NCI-H1417 treated with DMSO at 0.1 percent for 48 hours (cell line): ENCODE results near the gene ERICH6.

Source experiments
- DNase-seq: peaks from one replicate; lab custom pipeline; 2025; lab: John Stamatoyannopoulos, UW

The ERICH6 gene

DNA sequence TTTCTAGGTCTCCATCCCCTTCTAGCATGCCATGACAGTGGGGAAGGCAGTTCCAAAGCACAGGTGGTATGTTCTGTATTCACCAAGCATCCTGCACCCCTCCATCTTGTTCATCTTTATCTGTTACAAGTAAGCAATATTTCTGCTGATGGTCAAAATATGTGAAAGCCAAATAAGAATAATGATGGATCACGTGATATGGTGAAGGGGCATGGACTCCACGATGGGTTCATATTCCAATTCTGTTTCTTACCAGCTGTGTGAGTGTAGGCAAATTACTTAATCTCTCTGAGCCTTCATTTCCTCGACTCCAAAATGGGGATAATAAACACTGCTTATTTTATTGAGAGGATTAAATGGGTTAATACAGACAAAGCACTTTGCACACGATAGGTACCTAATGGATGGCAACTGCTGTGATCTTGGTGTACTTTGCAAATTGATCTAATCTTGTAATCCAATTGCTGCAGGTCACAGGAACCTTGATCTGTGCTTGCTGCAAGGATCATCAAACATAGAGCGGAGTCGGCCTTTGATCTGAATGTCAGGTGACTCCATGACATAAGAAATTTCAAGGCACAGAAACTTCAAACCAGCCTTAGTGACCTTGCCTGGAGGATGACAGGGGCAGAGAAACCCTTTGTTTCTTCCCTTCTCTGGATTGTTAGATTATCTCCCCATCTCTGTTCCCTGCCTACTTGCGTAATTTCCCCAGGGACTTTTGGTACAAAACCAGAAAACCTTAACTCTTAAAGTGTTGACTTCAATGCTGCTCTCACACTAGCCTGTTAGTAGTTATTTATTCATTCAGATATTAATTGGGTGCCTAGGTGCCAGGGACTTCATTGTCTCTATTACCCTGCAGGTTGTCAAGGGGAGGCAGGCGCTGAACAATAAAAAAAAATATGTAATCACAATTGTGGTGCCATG is 33.4 kb upstream of the ERICH6 start:
- DNase-seq: no peak

DNA sequence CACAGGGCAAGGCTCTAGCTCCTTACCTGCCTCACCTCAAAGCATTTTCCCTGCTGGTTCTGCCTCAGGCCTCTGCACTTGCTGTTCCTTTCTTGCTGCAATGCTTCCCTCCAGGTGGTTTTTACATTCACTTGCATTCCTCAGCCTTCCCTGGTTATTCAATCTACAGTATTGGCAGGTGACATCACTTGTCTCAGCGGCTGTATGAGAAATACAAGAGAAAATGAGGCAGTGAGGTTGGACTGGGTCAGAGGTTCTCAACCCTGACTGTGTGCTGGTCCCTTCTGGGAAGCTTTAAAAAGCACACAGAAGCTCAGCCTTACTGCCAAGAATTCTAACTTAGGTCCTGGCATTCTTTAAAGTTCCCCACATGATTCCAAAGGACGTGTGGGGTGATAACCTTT is 32.6 kb upstream of the ERICH6 start:
- no peak for DNase-seq

DNA sequence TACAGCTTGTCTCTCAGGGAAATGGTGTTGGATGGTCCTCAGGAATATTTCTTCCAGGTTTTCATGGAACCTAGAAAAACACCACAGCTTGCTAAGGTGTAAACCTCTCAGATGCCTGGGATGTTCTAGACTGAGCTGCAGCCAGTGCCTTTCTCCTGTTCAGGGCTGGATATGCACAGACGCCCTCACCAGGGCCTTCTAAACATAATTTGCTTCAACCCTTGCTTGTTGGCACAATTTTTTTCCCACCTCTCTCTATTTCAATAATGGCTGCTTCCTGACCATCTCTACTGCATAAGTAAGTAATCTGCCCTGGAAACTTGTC is 31.0 kb upstream of the ERICH6 start:
- DNase-seq: no peak

DNA sequence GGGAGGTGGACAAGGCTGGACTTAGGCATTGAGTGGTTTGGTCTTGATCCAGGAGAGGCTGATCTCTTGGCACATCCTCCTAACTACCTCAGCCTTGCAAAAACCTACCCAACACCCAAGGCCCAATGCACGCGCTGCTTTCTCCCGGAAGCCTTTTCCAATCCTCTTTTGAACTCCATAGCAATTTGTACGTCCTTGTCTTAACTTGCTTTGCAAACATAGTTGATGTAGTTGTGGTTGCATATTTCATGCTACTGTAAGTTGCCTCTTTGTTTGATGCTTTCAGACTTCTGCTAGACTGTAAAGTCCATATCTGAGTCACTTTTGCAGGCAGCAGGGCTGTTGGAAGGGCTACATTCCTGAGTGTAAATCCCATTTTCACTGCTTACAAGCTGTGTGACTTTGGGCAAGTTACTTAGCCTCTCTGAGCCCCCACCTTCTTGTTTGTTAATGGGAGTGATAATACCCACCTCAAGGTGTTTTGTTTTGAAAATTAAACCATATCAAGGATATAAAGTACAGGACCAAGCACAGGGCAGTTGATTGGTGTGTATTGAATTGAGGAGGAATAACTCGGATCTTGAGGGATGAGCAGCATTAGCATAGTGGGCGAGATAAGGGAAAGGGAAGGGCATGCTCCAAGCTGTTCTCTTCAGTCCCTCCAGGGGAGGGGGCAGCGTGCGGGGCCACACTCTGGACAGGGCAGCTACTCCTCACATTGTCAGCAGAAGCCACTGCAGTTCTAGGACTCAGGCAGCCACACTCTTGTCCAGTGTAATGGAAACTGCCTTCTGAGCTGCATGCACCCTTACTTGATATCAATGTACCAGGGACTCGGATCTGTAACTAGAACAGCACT is 30.4 kb upstream of the ERICH6 start:
- no peak for DNase-seq

DNA sequence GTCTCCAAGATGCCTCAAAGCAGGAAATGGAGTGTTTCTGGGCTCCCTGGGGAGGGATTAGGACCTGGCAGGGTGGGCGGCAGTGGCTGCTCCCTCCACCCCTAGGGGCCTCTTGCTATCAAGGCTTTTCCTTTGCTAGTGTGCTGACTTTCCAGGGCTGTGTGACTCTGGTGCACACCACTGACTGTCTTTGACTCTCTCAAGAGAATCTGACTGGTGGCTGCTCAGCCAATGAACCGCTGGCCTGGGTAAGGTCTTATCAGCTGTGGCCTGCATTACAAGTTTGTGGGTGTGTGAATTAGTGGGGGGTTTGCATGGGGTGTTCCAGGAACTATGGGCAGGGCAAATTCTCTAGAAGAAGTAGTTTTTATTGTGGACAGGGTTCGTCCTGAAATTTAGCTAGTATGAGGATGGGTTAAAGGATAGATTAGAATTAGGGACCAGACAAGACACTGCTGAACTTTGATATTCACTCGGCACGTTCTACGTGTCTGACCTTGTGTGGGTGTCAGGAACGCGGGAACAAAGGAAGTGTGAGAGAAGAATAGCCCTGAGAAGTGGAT is 29.7 kb upstream of the ERICH6 start:
- DNase-seq: no peak

DNA sequence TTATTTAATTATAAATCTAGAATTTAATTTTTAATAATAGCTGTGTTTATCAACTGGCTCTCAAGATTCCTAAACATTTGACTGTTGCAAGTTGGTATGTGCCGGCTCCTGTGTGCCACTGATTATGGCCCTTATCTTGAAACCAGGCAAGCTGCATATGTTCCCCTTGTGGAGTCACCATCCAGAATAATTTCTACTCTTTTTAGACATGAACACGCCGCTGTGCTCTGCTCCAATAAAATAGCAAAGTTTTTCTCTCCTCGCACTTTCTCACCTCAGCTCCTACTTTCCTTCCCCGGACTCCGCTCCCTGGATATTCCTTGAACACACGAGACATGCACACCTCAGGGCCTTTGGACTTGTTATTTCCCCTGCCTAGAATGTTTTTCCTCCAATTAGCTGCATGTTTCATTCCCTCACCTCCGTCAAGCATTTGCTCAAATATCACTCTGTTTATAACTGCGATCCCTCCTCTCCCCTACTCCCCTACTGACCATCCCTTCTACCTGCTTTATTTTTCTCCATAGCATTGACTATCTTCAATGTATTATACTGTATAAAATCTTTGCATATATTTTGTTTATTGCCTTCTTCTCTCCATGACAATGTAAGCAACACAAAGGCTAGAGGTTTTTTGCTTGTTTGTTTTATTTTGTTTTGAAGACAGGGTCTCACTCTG is 26.1 kb upstream of the ERICH6 start:
- DNase-seq: no peak

DNA sequence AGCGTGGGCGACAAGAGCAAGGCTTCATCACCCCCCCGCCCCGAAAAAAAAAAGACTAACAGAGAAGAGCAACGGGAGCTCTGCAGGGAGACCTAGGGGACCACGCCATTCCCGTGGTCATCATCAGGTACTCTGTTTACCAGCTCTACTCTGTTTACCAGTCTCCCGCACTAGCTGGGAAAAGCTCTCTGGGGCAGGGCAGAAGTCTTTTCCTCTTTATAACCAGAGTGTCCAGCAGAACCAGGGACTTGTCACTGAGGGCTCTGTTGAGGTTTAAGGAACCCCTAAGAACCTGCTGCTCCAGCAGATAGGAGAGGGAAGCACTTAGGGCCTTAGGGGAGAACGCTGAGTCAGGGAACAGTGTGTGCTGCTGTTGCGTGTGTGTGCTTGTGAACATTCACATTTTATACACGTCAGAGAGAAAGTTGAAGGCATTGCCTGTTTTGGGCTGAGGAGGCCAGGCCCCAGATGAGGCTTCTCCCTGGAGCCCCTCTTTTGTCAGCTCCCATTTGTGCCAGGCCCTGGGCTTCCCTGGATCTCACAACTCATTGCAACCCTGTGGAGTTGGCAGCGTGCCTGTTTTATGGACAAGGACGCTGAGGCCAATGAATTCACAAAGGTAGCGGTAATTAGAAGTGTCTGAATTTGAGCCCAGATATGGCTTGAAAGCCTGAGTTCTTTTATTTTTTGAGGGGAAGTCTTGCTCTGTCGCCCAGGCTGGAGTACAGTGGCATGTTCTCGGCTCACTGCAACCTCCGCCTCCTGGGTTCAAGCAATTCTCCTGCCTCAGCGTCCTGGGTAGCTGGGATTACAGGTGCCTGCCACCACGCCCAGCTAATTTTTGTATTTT is 24.2 kb upstream of the ERICH6 start:
- DNase-seq: no peak

DNA sequence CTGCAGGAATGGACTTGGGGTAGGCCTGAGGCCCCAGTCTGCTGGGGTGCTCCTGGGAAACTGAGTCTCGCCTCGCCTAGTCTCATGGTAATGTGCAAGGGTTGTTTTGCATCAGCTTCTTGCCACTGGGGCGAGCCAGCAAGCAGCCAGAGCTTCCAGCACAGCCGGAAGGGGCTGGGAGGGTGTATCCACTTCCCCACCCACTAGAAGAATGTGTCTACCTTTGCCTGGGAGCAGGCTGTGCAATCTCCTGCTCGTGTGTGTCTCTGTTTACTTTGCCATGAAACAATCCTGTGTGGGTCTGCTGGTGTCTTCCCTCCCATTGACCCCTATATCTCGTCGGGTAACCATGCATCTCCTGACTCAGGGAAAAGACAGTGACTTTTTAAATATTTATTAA is 21.8 kb upstream of the ERICH6 start:
- DNase-seq: no peak

DNA sequence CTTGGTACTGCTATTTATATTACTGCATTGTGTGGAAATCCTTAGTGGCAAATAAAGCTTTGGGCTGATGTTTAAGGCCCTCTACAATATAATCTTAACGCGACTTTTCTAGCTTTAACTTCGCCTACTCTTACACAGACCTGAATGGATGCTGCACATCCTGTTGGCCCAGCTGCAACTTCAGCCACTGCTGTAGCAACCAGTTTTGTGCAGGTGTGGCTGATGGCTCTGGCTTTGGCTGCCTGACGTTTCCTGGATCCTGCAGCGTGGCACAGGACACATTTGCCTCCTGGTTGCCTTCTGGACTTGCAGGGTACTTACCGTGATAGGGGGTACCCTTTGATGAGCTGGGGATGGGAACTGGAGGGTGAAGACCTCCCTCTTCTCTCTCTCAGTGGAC is 20.2 kb upstream of the ERICH6 start:
- DNase-seq: no peak

DNA sequence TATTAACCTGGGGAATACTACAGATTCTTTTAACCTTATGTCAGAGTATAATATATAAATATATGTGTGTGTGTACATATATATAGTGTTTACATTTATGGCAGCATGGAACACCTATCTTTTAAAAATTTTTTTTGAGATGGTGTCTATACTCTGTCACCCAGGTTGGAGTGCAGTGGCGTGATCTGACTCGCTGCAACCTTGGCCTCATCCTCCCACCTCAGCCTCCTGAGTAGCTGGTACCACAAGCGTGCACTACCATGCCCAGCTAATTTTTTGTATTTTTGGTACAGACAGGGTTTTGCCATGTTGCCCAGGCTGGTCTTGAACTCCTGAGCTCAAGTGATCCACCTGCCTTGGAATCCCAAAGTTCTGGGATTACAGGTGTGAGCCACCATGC is 18.5 kb upstream of the ERICH6 start:
- DNase-seq: no peak

DNA sequence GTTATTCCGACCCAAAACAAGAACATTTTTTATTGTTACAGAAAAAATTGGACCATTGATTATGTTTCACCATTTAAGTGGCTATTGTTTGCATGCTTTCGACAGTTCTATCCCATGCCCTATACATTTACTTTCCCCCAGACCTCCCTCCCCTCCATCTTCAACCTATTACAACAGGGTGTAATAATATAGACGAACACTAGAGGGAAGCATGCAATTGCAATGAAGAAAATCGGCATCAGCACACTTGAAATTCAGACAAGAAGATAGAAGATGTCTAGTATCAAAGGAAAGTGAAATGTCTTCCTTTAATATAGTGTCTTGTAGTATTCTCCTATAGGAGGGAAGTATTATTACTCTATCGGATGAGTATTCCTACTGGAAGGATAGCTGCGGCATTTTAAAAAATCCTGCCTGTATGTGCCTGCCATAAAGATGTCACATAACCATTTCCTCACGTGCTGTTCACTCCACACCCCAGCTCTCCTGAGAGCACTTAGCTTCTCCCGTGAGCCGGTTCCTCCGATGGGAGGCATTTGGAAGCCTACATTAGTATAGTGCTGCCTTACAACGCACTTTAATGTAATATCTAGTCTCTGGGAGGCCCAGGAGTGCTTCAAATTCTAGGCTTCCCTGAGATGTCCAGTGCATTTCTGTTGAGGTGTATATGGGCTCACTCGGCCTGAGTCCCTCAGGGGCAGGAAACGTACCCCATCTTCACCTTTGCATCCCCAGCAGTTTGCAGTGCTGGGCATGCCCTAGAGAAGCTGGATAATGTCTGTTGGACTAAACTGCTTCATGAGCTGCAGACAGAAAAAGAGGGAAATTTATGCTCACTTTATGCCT is 17.8 kb upstream of the ERICH6 start:
- DNase-seq: peak; percentile 54

DNA sequence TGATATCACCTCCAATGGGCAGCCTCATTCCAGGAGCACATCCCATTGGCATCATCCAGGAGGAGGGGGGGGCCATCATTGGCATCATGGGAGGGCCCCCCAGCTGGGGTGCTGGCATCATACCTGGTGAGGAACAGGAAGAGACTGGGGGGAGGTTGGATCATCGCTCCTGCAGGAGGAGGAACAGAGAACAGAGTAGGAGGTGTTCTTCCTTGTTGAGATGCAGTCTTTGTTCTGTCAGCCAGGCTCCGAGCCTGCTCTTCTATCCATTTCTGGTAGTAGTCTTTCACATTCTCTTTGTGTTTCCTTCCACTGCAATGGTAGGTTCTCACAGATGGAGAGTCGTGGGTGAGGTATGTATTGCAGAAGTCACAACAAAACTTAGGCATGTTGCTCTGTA is 16.7 kb upstream of the ERICH6 start:
- no peak for DNase-seq

DNA sequence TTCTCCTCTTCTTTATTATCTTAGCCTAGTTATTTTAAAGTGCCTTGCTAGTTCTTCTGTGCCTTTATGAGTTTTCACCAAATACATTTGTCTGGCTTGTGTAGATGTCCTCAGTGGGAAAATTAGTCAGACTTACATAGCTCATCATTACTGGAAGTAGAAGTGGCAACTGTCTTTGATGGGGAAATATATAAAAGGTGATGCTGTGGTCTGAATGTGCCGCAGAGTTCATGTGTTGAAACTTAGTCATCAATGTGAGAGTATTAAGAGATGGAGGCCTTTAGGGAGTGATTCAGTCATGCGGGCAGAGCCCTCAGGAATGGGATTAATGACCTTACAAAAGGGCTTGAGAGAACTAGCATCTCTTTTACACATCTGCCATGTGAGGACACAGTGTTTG is 6.4 kb upstream of the ERICH6 start:
- no peak for DNase-seq

DNA sequence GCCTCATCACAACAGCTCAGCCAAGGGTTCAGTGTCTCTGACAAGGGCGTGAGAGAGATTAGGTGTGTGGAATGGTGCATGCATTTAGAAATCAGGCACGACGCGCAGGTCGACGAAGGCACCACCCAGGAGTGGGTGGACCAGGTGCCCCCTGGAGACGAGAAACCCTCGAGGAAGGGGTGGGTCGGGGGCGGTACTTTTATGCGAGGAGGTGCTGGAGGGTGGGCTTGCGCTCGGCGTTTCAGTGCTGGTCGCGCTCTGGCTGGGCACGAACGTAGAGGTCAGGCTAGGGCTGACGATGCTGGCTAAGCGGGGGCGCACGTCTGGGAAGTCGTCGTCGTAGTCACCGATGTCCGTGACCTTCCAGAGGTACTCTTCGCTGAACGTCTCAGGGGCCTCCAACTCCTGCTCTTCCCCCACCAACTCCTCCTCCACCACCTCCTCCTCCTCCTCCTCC is 393 bp downstream of the ERICH6 start:
- DNase-seq: no peak

DNA sequence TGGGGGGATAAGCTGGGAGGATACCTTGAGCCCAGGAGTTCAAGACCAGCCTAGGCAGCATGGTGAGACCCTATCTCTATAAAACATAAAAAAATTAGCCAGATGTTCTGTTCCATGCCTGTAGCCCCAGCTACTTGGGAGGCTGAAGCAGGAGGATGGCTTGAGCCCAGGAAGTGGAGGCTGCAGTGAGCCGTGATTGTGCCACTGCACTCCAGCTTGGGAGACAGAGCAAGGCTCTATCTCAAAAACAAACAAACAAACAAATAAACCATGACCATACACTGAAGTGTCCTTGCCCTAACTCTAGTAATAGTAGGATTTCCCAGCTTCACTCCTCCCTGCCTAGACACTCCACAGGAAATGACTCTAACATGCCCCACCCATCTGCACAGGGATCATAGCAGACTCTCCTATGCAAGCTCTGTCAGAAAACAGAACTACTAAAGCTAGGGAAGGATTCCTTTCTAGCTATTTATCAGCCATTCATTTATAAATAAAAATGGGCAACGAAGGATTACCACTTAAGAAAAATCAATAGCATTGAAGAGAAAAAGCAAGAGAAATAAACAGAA is 4.6 kb downstream of the ERICH6 start:
- DNase-seq: no peak

DNA sequence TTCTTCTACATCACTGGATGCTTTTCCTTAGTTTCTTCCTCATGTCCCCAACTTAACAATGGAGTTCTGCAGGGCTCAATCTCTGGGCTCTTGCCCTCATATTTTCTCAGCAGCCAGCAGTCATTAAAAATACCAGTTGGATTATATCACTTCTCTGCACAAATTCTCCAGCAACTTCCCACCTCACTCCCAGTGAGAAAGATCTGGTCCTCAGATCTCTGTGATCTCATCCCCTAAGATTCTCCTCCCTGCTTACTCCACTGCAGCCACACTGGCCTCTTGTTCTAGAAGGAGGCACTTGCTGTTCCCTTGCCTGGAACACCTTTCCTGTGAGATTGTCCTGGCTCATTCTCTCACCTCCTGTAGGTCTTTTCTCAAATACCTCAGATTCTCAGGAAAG is 6.1 kb downstream of the ERICH6 start:
- no peak for DNase-seq

DNA sequence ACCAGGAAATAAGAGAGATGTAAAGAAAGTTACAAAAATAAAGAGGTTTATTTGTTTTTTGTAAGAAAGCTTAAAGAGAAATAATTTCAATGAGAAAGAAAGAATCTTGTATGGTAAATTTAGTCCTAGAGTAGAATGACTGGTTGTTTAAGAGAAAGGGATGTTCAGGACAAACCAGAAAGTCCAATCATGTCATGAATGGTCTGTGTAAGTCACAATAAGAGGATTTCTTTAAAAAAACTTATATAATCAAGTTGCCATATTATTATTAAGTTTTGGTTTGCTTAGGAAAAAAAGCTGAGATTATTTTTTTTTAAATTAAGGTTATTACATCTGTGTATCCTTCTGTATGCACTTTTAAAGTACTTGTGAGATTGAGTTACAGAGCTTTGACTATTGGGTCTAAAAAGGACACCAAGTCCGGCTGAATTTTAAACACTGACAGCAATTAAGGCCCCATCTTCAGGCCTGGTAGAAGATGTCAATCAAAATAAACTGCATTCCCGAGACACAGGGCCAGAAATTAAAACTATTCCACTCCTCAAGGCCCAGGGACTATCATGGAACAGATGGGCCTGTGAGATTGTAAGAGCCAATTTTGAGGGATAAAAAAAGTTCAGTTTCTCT is 12.2 kb downstream of the ERICH6 start:
- DNase-seq: no peak

DNA sequence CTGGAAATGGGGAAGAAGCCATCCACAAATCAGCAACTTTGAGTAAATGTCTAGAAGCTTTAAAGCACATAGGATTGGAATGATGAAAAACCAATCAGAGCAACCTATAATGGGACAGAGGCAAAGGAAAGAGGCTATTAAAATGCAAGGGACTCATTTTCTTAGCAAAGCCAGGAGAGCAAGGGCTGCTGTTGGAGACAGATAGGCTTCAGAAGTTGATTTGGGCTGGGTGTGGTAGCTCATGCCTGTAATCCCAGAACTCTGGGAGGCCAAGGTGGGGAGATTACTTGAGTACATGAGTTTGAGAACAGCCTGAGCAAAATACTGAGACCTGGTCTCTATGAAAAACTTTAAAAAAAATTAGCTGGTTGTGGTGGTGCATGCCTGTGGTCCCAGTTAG is 16.1 kb downstream of the ERICH6 start:
- DNase-seq: no peak

DNA sequence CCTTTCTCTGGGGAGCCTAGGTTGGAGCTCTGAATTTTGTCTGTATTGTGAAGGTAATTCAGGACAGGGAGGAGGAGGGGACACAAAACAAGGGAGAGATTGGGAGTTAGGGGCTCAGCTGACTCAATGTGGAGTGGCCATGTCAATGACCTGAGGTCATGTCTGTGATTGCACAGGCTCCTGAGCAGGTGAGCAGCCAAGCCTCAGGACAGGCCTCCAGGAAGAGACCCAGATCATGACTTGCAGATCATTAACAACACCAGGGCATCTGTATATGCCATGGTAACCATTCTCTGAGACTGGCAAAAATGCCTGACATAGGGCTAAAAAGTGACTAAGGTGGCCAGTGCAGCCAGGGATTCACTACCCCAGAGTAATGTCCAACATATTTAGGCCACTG is 20.9 kb downstream of the ERICH6 start:
- no peak for DNase-seq

DNA sequence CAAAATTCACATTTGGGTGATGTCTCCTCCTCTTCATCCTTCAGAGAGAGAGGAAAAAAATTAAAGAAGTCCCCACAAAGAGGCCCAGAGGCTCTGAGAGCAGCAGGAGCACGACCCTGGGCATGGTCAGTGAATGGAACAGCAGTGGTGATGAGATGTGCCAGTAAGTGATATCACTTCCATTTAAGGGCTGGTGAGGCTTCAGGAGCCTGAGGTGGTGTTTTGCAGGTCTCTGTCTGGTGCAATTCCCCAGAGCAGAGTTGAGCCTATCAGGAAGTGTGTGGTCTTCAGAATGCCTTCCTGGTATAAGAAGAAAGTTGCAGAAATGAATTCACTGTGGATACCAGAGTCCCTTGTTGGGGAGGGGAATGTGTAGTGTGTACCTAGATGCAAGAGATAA is 21.4 kb downstream of the ERICH6 start:
- no peak for DNase-seq
